Adrenal gland (tissue), 12 donors: Measurements from ENCODE around the gene FARS2. TPM values are rescaled to one million over a fixed set of nuclear protein-coding genes. Genes with fewer than 3 reads are reported as not detected.

Source experiments
- DNase-seq, 7 donors: peaks; one replicate each; pipeline ENCODE4 v3.0.0-alpha.2; 2019 to 2020
- H3K27ac ChIP-seq, 5 donors: fragments of 200-600 bp; sonication (generic) in 4 of 5; 1 replicate in 3 of 5; 2 replicates in 2 of 5; pipeline versions ENCODE4 v1.5.1 to v1.8.0; 2016 to 2020; ENCODE audit warnings: mild to moderate bottlenecking in 1 of 5
- H3K27me3 ChIP-seq: fragments of 200-600 bp; 2 replicates; pipeline ENCODE4 v1.8.0; 2021
- H3K36me3 ChIP-seq, 2 donors: fragments of 200-600 bp; replicated peaks in 1 of 2; 1 replicate in 1 of 2; 2 replicates in 1 of 2; pipeline versions ENCODE4 v1.5.1 to v1.8.0; 2018 to 2022
- H3K4me1 ChIP-seq, 2 donors: fragments of 200-600 bp; replicated peaks in 1 of 2; 1 replicate in 1 of 2; 2 replicates in 1 of 2; pipeline versions ENCODE4 v1.5.1 to v1.8.0; 2018 to 2021
- H3K4me3 ChIP-seq, 4 donors: fragments of 200-600 bp; sonication (generic) in 3 of 4; one replicate each; pipeline ENCODE4 v1.5.1; 2016 to 2018
- H3K9me3 ChIP-seq, 3 donors: fragments of 200-600 bp; sonication (generic) in 1 of 3; replicated peaks in 1 of 3; 1 replicate in 2 of 3; 2 replicates in 1 of 3; pipeline versions ENCODE4 v1.5.1 to v1.8.0; 2016 to 2021
- POLR2A ChIP-seq, 2 donors: fragments of 450-650 bp; IDR thresholded peaks; one replicate each; pipeline ENCODE4 v1.6.1; 2017; ENCODE audit warnings: antibody characterized with exemption in 2 of 2, mild to moderate bottlenecking in 2 of 2, moderate library complexity in 1 of 2
- WGBS, 4 donors: extraction: QIAGEN DNeasy Blood & Tissue Kit in 2 of 4; methylation state at CpG; one replicate each; pipeline versions ENCODE4 v1.1.5 to v1.1.7; 2013 to 2017; 5-methylcytosine and 5-hydroxymethylcytosine counted together
- intact Hi-C, 2 donors: fragments of 100-400 bp; cut with DNase I; formaldehyde crosslinking; loops; one replicate each; pipeline versions ENCODE4 v1.14.1 to v1.15.0; 2022 to 2023
- polyA plus RNA-seq, 3 donors: library from polyadenylated mRNA; stranded (reverse); fragments of 200-250 nt in 2 of 3; fragments of 350-450 nt in 1 of 3; fragmentation: Illumina TruSeq in 1 of 3; extraction: RNeasy Lipid Tissue Mini Kit (QIAGEN cat#74804) in 1 of 3; gene quantifications; one replicate each; pipeline ENCODE4 v1.2.3, GENCODE V29; 2013 to 2014
- total RNA-seq, 9 donors: library from RNA; depleted of rRNA in 4 of 9; stranded (reverse); fragments of >200 nt in 4 of 9; fragments of 120-200 nt in 1 of 9; fragmentation: NEBNext Ultra II Directional in 1 of 9; extraction: Animal tissue kit (Norgen Biotek cat#: 25700) in 1 of 9; gene quantifications; one replicate each; pipeline versions ENCODE4 v1.1.0 to v1.2.4, GENCODE V29; 2013 to 2023
- TF ChIP-seq, protein P1 (sequence below), 6 experiments: fragments of 450-650 bp in 4 of 6; fragments of 200-600 bp in 2 of 6; sonication (generic) in 1 of 6; IDR thresholded peaks; 1 replicate in 5 of 6; 2 replicates in 1 of 6; pipeline versions ENCODE4 v1.5.1 to v1.8.0; 2016 to 2021; ENCODE audit warnings: antibody characterized with exemption in 6 of 6, mild to moderate bottlenecking in 2 of 6, moderate library complexity in 1 of 6
- donor health status: healthy with polysubstance abuse.
- donor health status: Bipolar disorder and iron deficiency.
- donor health status: DM: yes; HTN: yes; CAD: no.
- donor health status: DM: no; HTN: no; CAD: no.
- donor health status: DM: no; HTN: no; CAD: no.
- donor health status: DM: yes; HTN: yes; CAD: no.

FARS2 gene
- total and polyA plus RNA-seq, 12 donors, result 7.2 to 55.2 (median 19.8) TPM

DNA sequence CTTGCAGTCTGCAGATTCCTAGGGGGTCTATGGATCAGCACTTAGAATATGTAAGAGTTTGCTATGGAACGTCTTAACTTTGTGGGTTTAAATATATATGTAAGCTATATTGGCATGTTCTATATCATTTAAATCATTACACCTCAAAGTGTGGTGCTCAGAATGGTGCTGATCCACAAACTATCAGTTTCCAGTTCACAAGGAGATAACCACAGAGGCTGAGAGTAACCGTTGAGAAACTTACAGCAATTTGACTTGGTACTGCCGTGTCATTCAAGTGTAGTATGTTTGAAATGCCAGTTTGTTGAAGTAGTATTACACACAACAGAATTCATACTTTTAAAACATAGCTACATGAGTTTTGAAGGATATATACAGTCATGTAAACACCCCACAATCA, 279.7 kb downstream of the FARS2 start:
- Histone ChIP-seq H3K9me3 (no peaks in the 10 kb centered on the region), H3K27ac (no peak overlapping the region), H3K36me3 (no peaks in the 10 kb centered on the region), H3K4me3 (no peak overlapping the region), H3K27me3 (no peaks in the 10 kb centered on the region), H3K4me1 (no peaks in the 10 kb centered on the region)
- intact Hi-C loops, result no loop called here
- no peak for DNase-seq
- 82 to 94% (median 90%) methylated on average over 3 of the region's 3 CpGs for WGBS, 4 donors
- TF ChIP-seq, protein P1, sequence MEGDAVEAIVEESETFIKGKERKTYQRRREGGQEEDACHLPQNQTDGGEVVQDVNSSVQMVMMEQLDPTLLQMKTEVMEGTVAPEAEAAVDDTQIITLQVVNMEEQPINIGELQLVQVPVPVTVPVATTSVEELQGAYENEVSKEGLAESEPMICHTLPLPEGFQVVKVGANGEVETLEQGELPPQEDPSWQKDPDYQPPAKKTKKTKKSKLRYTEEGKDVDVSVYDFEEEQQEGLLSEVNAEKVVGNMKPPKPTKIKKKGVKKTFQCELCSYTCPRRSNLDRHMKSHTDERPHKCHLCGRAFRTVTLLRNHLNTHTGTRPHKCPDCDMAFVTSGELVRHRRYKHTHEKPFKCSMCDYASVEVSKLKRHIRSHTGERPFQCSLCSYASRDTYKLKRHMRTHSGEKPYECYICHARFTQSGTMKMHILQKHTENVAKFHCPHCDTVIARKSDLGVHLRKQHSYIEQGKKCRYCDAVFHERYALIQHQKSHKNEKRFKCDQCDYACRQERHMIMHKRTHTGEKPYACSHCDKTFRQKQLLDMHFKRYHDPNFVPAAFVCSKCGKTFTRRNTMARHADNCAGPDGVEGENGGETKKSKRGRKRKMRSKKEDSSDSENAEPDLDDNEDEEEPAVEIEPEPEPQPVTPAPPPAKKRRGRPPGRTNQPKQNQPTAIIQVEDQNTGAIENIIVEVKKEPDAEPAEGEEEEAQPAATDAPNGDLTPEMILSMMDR (IDR thresholded peaks at IDR 0.05), result no peak
- no peak for TF ChIP-seq POLR2A (IDR thresholded peaks at IDR 0.05)

DNA sequence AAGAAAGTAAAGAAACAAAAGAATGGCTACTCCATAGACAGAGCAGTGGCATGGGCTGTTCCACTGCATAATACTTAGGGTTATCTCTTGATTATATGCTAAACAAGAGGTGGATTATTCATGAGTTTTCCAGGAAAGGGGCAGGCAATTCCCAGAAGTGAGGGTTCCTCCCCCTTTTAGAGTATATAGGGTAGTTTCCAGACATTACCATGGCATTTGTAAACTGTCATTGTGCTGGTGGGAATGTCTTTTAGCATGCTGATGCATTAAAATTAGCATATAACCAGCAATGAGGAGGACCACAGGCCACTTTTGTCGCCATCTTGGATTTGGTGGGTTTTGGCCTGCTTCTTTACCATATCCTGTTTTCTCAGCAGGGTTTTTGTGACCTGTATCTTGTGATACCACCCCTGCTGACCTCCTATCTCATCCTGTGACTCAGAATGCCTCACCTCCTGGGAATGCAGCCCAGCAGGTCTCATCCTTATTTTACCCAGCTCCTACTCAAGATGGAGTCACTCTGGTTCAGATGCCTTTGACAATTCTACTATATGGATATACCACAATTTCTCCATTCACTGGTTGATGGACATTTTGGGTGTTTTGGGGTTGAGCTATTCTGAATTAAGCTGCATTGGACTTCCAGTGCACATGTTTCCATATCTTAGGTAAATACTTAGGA, 280.6 kb downstream of the FARS2 start:
- H3K4me3 ChIP-seq, result no peak overlapping the region
- H3K4me1 ChIP-seq, result no peaks in the 10 kb centered on the region
- no peak overlapping the region for H3K27ac ChIP-seq
- intact Hi-C loops, result no loop called here
- TF ChIP-seq, protein P1 (IDR thresholded peaks at IDR 0.05), result no peak
- no peak for TF ChIP-seq POLR2A (IDR thresholded peaks at IDR 0.05)
- peak in 5 of 7 donors; percentile 22 to 36 (median 29) for DNase-seq
- H3K36me3 ChIP-seq, result no peaks in the 10 kb centered on the region
- 89 to 100% (median 100%) methylated on average over 1 of the region's 1 CpG for WGBS, 4 donors
- no peaks in the 10 kb centered on the region for H3K27me3 ChIP-seq
- no peaks in the 10 kb centered on the region for H3K9me3 ChIP-seq

GRCh38 chr6:5547556-5547955, 286.2 kb downstream of the FARS2 start:
- no peaks in the 10 kb centered on the region for H3K36me3 ChIP-seq
- no peak for DNase-seq
- 97 to 98% (median 97%) methylated on average over 4 of the region's 4 CpGs for WGBS, 4 donors
- H3K27me3 ChIP-seq, result no peaks in the 10 kb centered on the region
- TF ChIP-seq, protein P1 (IDR thresholded peaks at IDR 0.05), result no peak
- no peak for TF ChIP-seq POLR2A (IDR thresholded peaks at IDR 0.05)
- H3K4me1 ChIP-seq, result no peaks in the 10 kb centered on the region
- intact Hi-C loops, result no loop called here
- H3K9me3 ChIP-seq, result no peaks in the 10 kb centered on the region
- H3K27ac ChIP-seq, result no peak overlapping the region
- no peak overlapping the region for H3K4me3 ChIP-seq

GRCh38 chr6:5550631-5551030, 289.3 kb downstream of the FARS2 start:
- H3K36me3 ChIP-seq, result no peaks in the 10 kb centered on the region
- no peaks in the 10 kb centered on the region for H3K4me1 ChIP-seq
- H3K27ac ChIP-seq, result no peak overlapping the region
- no peak overlapping the region for H3K4me3 ChIP-seq
- 88 to 96% (median 96%) methylated on average over 1 of the region's 1 CpG for WGBS, 4 donors
- no peak for DNase-seq
- intact Hi-C loops, result no loop called here
- H3K9me3 ChIP-seq, result no peaks in the 10 kb centered on the region
- TF ChIP-seq POLR2A (IDR thresholded peaks at IDR 0.05), result no peak
- TF ChIP-seq, protein P1 (IDR thresholded peaks at IDR 0.05), result no peak
- no peaks in the 10 kb centered on the region for H3K27me3 ChIP-seq
